AG10803 (cell line): Measurements from ENCODE around the gene EEFSEC.

Experiments used
- DNase-seq: peaks from one replicate; pipeline ENCODE4 v3.0.0; 2010; ENCODE audit warnings: low read depth
- H3K4me3 ChIP-seq: 2 replicates; pipeline ENCODE4 v1.5.1; 2011; ENCODE audit warnings: mild to moderate bottlenecking, low read length, control low read depth
- TF ChIP-seq, protein P1 (sequence below): conservative IDR thresholded peaks from 2 replicates; pipeline ENCODE4 v1.5.1; 2011; ENCODE audit warnings: mild to moderate bottlenecking, low read length, control low read depth, inconsistent platforms

EEFSEC gene

DNA sequence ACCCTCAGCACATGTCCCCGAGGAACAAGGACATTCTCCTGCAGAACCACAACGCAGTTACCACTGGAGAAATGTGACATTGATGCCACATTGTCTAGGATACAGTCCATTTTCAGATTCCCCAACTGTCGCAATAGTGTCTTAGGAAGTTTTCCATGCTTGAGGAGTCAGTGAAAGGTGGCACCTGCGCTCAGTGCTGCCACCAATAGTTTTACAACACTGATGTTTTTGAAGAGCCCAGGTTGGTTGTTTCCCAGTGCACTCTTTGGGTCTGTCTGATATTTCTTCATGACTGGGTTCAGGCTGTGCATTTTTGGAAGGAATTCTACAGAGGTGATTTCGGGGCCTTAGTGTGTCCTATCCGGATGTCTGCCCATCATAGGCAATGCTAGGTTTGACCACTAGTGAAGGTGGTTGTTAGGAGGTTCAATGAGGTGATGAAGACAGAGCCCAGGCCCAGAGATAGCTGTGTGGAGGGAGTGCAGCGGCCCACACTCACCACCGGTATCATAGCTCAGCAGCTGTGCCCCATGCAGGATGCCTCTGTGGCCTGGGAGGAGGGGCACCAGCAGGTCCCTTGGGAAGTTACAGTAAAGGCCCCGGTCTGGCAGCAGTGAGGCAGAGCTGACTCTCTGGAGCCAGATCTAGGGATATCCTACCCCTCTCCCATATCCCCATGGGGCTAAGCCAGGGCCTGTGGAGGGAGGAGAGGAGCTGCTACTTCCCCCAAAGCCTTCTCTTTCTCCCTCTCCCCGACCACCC lies 216.8 kb downstream of the EEFSEC start:
- no peak overlapping the region for H3K4me3 ChIP-seq
- TF ChIP-seq, protein P1, sequence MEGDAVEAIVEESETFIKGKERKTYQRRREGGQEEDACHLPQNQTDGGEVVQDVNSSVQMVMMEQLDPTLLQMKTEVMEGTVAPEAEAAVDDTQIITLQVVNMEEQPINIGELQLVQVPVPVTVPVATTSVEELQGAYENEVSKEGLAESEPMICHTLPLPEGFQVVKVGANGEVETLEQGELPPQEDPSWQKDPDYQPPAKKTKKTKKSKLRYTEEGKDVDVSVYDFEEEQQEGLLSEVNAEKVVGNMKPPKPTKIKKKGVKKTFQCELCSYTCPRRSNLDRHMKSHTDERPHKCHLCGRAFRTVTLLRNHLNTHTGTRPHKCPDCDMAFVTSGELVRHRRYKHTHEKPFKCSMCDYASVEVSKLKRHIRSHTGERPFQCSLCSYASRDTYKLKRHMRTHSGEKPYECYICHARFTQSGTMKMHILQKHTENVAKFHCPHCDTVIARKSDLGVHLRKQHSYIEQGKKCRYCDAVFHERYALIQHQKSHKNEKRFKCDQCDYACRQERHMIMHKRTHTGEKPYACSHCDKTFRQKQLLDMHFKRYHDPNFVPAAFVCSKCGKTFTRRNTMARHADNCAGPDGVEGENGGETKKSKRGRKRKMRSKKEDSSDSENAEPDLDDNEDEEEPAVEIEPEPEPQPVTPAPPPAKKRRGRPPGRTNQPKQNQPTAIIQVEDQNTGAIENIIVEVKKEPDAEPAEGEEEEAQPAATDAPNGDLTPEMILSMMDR: no peak
- no peak for DNase-seq

DNA sequence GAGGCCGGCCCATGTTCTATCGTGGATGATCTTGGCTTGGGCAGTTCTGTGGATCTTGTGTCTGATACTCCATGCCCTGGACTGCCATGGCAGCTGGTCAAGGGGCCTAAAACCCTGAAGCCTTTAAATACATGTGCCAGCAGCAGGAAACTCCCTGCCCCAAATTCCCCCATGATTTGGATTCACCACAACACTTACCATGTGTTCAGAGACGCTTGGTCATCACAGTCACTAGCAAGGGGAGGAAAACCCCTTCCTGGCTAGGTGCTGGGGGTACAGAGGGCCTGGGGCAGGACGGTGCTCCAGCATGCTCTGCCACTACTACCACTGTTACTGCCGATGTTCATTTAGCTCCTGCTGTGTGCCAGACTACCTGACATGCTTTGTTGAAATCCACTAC lies 219.0 kb downstream of the EEFSEC start:
- no peak overlapping the region for H3K4me3 ChIP-seq
- no peak for DNase-seq
- TF ChIP-seq, protein P1: no peak

DNA sequence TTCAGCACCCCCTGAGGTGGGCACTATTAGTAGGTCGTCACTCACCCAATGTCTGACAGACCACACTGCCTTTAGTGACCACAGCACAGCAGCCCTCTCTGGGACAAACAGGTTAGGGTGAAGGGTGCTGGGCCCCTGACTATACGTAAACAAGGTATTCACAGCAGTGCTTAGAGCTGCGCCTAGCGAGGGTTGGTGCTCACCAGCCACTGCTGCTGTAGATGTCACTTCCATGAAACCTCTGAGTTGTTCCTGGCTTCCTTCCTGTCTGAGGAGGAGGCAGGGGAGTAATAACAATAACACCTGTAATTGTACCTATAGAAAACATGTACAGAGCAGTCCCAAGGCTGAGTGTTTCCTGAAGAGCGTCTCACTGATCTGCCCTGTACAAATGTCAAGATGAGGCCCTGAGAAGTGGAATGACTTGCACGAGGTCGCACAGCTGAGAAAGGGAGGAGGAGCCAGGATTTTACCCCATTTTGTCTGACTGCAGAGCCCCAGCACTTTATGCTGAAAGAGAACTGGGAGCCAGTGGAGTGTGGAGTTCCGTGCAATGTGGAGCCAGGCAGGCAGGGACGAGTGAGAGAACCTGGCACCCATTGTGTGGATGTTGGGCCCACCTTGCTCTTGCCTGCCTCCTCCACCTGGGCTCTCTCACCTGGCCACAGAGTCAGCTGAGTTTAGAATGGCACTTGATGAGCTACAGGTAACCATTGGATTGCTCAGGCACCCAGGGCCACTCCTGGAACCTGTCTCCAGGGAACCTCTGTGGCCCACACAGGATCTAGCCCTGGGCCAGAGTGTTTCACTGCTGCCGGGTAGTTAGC lies 219.6 kb downstream of the EEFSEC start:
- DNase-seq: no peak
- TF ChIP-seq, protein P1: no peak
- H3K4me3 ChIP-seq: no peak overlapping the region

DNA sequence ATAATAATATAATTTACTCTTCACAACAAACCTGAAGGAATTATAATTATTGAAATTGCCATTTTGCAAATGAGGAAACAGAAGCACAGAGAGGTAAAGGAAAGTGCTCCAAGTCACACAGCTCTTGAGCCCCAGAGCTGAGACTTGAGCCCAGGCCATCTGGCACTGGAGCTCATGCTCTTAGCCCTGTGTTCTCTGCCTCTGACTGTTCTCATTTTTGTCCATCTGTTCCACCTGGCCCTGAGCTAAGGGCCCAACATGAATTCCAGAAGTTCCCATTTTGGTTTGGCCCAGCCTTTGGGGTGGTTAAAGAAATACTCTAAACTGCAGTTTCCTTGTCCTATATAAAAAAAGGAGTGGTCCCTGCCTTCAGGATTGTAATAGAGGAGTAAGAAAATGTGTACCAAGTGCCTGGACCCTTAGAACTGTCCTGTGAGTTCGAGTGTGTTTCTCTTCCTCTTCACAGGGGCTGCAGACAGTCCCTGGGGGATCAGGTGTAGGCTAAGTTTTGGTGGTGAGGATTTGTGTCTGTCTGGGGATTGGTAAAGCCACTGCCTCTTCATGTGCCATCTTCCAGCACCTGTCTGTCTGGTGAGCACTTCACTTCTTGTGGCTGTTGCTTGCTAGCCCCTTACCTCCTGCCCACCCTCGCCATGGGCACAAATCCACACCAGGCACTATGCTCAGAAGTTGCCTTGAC lies 221.6 kb downstream of the EEFSEC start:
- no peak for DNase-seq
- TF ChIP-seq, protein P1: no peak
- no peak overlapping the region for H3K4me3 ChIP-seq

DNA sequence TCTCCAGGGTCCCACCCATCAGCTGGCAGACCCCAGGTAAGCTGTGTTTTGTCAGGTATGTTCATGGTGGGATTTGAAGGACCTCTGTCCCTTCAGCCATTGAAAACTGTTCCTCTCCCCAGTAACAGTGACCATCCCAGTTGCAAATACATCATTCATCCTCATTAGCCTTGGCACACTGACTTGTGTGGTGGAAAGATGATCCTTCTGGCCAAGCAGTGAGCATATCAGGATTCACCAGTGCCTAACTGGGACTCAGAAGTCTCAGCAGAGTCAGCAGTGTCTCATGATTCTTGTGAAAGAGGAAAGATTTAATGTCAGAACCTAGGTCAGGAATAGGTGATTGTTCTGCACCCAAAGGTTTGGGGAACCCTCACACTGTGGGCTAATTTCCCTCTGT lies 223.2 kb downstream of the EEFSEC start:
- no peak overlapping the region for H3K4me3 ChIP-seq
- no peak for DNase-seq
- TF ChIP-seq, protein P1: no peak

DNA sequence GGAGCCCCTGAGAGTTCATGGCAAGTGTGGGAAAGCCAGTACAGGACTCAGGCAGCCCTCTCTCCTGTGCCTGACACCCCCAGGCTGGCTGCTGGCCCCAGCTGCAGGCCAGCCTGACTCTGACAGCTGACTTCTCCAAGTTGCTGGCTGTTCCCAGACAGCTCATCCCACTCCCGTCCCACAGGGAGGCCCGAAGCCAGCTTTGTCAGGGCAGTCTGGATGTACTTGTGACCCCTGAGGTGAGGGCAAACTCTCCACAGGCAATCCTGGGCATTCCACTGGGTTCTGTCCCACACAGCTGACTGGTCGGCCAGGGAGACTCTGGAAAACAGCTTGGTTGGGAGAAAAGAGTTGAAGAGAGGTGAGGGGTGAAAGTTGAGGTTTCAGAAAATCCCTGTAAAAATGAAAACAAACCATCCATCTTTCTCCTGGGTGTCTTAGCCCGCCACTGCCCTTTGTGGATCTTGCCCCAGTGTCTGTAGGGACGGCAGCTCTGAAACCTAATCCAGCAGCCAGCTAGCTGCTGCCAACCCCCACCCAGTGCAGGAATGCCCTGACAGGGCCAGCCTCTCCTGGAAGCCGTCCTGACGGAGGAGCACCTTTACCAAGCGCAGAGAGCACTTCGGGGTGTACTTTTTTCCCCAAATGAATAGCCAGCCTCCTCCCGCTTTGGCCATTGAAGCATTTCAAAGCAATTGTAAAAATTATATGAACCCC lies 225.5 kb downstream of the EEFSEC start:
- DNase-seq: peak; percentile 65
- TF ChIP-seq, protein P1: no peak
- H3K4me3 ChIP-seq: no peak overlapping the region
